ENCODE data around the gene RPS27L. TPM values are rescaled to one million over a fixed set of nuclear protein-coding genes. Genes with fewer than 3 reads are reported as not detected.

The RPS27L gene
- total RNA-seq, 4 donors from 2014 or later = 23.7 to 89.6 (median 43.8) TPM

DNA sequence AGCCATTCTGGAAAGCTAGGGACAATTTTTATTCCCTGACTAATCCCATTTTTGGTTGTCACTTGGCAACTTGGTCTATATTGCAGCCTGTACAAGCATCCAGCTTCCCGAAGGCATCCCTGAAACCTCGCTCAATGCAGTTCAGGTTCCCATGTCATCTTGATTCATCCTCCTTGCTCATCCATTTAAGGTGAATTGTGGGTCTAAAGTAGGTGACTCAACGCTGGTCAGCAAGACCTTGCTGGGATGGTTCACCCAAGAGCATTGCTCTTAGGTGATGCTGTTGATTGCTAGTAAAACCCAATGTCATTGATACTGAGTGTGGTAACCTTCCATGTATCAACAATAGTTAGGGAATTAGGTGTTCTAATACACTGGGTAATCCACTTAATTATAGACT lies 19.0 kb upstream of the RPS27L start:
- no peak for DNase-seq

GRCh38 chr15:63172851-63173451 lies 15.7 kb upstream of the RPS27L start:
- no peaks in the 10 kb centered on the region for H3K36me3 ChIP-seq
- no peaks in the 10 kb centered on the region for H3K27me3 ChIP-seq
- H3K4me1 ChIP-seq = no peaks in the 10 kb centered on the region
- TF ChIP-seq CTCF (IDR thresholded peaks at IDR 0.05) (no peak), POLR2A (IDR thresholded peaks at IDR 0.05) (no peak)
- no peak overlapping the region for H3K4me3 ChIP-seq
- H3K9me3 ChIP-seq = no peaks in the 10 kb centered on the region
- intact Hi-C loops (cut with DNase I) = no loop called here
- no peak for DNase-seq
- H3K27ac ChIP-seq = no peak overlapping the region
- 67 to 77% methylated on average over 3 of the region's 3 CpGs for WGBS, 2 donors

More for the DNA sequence above, 19.0 kb upstream of the RPS27L start:
- WGBS, 2 donors = 79 to 96% methylated on average over 3 of the region's 3 CpGs
- TF ChIP-seq CTCF (IDR thresholded peaks at IDR 0.05) (no peak), POLR2A (IDR thresholded peaks at IDR 0.05) (no peak)
- no peaks in the 10 kb centered on the region for H3K9me3 ChIP-seq
- no peaks in the 10 kb centered on the region for H3K36me3 ChIP-seq
- intact Hi-C loops (cut with DNase I) = no loop called here
- H3K27me3 ChIP-seq = no peaks in the 10 kb centered on the region
- H3K4me3 ChIP-seq = no peak overlapping the region
- H3K4me1 ChIP-seq = peaks cover 0 to 1% (median 0%) of the 10 kb centered on the region in 3 donors
- no peak overlapping the region for H3K27ac ChIP-seq

GRCh38 chr15:63172376-63172775 lies 15.1 kb upstream of the RPS27L start:
- 89 to 96% methylated on average over 5 of the region's 5 CpGs for WGBS, 2 donors
- TF ChIP-seq POLR2A (IDR thresholded peaks at IDR 0.05) (no peak), CTCF (IDR thresholded peaks at IDR 0.05) (no peak)
- DNase-seq = no peak
- H3K9me3 ChIP-seq = no peaks in the 10 kb centered on the region
- intact Hi-C loops (cut with DNase I) = no loop called here
- no peaks in the 10 kb centered on the region for H3K4me1 ChIP-seq
- no peak overlapping the region for H3K4me3 ChIP-seq
- H3K27me3 ChIP-seq = no peaks in the 10 kb centered on the region
- no peaks in the 10 kb centered on the region for H3K36me3 ChIP-seq
- H3K27ac ChIP-seq = no peak overlapping the region

DNA sequence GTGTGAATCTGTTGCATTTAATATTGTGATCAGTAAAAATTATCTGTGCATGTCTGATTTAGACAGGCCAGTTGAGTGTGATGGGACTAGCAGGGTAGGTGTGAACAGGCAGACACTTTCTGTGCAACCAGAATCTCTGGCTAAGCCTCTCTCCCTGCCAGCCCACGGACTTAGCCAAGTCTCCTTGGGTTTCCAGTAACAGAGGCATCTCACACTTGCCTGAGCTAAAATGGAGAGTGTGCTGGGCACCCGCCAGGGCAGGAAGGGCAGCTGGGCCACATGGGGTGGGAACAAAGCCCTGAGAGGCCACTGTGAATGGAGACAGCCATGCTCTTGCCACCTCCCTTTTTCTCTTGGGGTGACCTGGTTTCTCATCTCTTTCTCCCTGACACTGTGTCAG lies 12.5 kb upstream of the RPS27L start:
- H3K36me3 ChIP-seq = no peaks in the 10 kb centered on the region
- H3K4me3 ChIP-seq = no peak overlapping the region
- DNase-seq = no peak
- no peaks in the 10 kb centered on the region for H3K4me1 ChIP-seq
- no peaks in the 10 kb centered on the region for H3K27me3 ChIP-seq
- TF ChIP-seq CTCF (IDR thresholded peaks at IDR 0.05) (no peak), POLR2A (IDR thresholded peaks at IDR 0.05) (no peak)
- intact Hi-C loops (cut with DNase I) = loop anchor here (10.0 kb wide), 1 partner anchor 105 kb away; the partner anchor contains the start of gene APH1B
- 69 to 84% methylated on average over 2 of the region's 2 CpGs for WGBS, 2 donors
- no peaks in the 10 kb centered on the region for H3K9me3 ChIP-seq
- no peak overlapping the region for H3K27ac ChIP-seq

- no peak overlapping the region for H3K27ac ChIP-seq
- H3K4me3 ChIP-seq = no peak overlapping the region
- no peaks in the 10 kb centered on the region for H3K27me3 ChIP-seq
- DNase-seq = no peak
- no peaks in the 10 kb centered on the region for H3K4me1 ChIP-seq
- intact Hi-C loops (cut with DNase I) = loop anchor here (10.0 kb wide), 1 partner anchor 109 kb away; the partner anchor contains the start of gene APH1B
- TF ChIP-seq CTCF (IDR thresholded peaks at IDR 0.05) = peak in 1 of 6 experiments; percentile 28
- TF ChIP-seq POLR2A (IDR thresholded peaks at IDR 0.05) = no peak
- WGBS, 2 donors = 84 to 100% methylated on average over 2 of the region's 2 CpGs
- no peaks in the 10 kb centered on the region for H3K36me3 ChIP-seq
- no peaks in the 10 kb centered on the region for H3K9me3 ChIP-seq
Observed at GRCh38 chr15:63166219-63166618, 8.9 kb upstream of the RPS27L start.

Data from esophagus squamous epithelium (tissue), 5 donors.